HG03342 (cell line): ENCODE results near the gene MEP1A.
"Not testable (repeated sequence)": the region's sequence is repeated elsewhere in the genome, so short reads cannot be mapped to it uniquely, and the experiment has no call there.

Experiments used
- ATAC-seq: cut with Tn5 transposase; IDR thresholded peaks from one replicate; pipeline ENCODE4 v1.9.1; 2021; ENCODE audit warnings: mild to moderate bottlenecking, moderate library complexity; ENCODE audit not compliant: unreplicated experiment

Gene MEP1A, protein sequence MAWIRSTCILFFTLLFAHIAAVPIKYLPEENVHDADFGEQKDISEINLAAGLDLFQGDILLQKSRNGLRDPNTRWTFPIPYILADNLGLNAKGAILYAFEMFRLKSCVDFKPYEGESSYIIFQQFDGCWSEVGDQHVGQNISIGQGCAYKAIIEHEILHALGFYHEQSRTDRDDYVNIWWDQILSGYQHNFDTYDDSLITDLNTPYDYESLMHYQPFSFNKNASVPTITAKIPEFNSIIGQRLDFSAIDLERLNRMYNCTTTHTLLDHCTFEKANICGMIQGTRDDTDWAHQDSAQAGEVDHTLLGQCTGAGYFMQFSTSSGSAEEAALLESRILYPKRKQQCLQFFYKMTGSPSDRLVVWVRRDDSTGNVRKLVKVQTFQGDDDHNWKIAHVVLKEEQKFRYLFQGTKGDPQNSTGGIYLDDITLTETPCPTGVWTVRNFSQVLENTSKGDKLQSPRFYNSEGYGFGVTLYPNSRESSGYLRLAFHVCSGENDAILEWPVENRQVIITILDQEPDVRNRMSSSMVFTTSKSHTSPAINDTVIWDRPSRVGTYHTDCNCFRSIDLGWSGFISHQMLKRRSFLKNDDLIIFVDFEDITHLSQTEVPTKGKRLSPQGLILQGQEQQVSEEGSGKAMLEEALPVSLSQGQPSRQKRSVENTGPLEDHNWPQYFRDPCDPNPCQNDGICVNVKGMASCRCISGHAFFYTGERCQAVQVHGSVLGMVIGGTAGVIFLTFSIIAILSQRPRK

DNA sequence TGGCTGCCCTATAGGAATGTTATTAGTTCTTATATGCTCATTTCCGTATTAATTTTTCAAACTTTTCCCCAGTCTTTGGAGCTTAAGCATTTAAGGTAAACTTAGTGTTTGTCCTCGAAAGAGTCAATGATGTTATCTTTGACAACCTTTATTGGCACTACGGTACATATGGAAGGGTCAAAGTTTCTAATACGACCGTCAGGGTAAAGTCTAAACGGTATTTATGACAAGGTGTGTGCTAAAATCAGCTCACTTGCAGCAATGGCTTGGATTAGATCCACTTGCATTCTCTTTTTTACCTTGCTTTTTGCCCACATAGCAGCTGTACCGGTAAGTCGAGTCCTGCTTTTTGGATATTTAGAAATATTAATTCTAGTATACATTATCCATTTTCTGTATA lies at the start of gene MEP1A:
Gene MEP1A (plus strand): TSS at position 252 of the 400 bp plus-strand sequence. CDS start 10 bp downstream, at position 262.
- ATAC-seq: no peak

DNA sequence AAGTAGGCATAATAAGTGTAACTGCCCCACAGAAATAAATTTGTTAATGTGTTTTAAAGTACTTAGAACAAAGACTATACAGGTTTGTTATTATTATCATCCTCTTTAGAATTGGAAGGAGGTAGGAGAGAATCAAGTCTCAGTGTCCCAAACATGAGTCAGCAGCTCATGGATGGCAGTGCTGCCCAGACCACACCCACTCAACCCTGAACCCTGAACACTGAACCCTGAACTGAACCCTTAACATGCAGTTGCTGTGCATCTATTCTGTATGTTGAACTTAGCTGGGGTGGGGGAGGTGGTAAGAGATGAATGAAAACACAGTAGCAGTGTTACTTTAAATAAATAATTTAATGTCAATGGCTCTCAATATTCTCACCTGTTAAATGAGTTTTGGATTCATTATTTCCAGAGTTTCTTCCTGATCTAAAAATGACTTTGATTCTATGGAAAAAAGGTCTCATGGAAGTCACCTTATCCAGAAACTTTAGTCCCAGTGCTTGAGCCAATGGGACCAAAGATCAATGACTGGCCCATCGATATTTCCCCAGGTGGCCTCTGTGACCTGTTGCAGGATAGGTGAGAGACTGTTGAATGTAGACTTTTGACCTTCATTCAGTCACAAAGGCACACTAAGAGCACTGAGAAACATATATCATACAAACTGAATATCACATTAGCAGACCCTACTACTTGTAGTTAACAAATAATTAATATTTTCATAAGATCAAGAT lies 49.6 kb upstream of the MEP1A start:
- no peak for ATAC-seq

DNA sequence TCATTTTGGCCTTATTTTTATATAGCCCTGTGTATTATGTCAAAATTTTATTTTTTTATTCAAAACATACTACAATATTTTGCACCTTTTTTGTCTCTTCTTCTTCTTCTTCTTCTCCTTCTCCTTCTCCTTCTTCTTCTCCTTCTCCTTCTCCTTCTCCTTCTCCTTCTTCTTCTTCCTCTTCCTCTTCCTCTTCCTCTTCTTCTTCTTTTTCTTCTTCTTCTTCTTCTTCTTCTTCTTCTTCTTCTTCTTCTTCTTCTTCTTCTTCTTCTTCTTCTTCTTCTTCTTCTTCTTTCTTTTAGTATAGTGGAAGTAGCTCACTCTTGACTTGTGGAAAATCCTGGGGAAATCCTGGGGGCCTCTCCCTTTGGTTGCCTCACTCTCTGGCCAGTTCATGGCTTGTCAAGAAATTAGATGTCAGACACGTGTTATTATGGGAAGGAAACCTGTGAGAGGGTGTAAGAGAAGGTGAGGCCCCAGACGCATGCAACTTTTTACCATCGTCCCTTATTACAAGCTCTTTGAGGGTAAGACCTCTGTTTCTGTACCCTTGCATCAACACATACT lies 48.9 kb upstream of the MEP1A start:
- not testable (repeated sequence) for ATAC-seq

DNA sequence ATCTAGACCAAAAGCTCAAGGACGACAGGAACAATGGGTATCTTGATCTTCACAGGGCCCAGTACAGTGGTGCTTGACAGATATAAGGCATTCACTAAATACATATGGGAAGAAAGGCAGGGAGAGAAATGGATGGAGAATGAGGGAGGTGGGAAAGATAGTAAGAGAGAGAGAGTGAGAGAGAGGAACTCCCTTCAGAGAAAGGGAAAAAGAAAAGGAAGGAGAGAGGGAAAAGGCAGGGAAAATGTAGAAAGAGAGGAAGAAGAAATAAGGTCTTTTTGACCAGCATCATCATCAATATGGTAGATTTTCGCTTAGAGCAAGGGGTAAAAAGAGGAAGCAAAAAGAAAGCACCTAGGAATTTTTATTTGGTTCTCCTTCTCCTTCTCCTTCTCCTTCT lies 47.2 kb upstream of the MEP1A start:
- ATAC-seq: no peak

DNA sequence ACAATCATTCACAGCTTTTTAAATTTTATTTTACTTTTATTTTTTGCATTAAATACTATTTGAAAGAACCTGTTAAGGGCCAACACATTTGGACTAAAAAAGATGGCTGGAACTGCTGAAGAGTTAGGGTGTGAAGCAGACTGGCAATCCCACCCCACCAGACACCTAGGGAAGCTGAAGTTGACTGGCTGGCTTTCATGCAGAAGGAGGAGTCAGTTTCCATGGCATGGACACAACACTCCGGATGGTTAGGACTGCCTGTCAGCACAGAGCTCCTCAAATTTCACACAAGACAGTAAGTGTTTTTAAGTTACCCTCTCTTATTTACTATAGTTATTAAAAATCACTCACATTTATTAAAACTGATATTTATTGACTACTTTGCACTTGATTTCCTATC lies 46.5 kb upstream of the MEP1A start, which contains the start of gene ANKRD66:
Gene ANKRD66 (plus strand): TSS at position 238 of the 400 bp plus-strand sequence. CDS start 5,016 bp downstream, outside the sequence.
- ATAC-seq: no peak

DNA sequence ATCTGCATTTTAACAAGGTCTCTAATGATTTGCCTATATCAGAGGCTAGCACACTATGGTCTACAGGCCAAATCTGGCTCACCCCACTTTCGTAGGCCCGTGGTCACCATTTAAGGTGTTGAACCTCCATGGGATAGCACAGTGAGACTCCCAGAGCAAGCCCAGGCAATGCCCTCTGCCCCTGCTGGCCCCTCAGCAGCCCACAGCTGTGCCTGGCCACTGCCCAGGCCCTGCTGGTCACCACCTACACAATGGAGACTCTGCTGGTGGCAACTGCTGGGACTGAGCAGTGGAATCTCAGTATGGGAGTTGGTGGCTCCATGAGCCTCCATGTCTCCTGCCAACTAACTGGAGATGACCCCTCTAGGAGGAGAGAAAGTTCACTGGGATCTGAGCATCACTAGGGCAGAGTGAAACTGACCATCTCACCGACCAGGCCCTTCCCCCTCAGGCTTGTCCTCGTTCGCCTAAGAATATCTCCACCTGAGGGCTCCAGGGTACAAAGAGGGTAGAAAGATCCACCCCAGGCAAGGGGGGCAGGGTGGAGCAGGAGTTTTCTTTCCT lies 44.2 kb upstream of the MEP1A start:
- no peak for ATAC-seq

DNA sequence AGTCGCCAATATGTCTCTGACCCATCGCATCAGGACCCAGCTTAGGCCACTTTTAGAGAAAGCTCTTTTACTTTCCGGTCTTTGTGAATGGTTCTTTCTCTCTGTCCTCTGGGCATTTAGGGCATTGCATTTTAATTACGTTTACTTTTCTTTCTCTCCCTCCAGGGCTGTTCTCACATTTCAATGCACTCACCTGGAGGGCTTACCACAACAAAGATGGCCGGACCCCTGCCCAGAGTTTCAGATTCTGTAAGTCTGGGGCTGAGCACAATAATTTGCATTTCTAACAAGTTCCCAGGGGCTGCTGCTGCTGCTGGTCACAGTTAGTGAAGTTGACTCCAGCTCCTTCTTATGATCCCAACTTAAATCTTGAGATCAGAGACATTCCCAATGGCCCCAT lies 43.5 kb upstream of the MEP1A start:
- no peak for ATAC-seq

DNA sequence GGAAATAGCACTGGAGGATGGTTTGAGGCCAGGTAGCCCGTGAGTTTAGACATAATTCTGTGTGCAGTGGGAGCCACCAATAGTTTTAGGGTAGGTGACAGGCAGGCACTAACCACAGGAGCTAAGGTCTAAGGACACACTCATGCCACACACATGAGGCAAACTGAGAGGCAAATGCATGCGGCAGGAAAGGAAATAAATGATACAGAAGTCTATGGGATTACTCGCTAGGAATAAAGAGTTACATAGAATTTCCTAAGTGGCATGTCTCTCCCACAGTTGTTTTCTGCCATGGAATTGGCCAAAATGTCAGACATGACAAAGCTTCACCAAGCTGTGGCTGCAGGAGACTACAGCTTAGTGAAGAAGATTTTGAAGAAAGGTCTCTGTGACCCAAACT lies 41.5 kb upstream of the MEP1A start:
- no peak for ATAC-seq

DNA sequence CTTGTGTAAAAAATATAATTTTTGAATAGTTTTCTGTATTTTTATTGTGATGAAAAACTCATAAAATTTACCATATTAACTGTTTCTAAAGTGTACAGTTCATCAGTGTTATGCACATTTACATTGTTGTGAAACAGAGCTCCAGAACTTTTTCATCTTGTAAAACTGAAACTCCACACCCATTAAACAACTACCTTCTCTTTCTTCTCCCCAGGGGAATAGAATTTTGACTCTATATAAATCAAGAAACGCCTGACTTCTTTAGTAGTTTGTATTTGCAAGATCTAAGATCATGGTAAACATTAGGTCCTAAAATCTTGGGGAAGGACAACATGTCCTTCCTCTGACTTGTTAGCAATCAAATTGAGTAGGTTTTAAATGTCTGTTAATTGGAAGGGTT lies 37.3 kb upstream of the MEP1A start:
- ATAC-seq: no peak

DNA sequence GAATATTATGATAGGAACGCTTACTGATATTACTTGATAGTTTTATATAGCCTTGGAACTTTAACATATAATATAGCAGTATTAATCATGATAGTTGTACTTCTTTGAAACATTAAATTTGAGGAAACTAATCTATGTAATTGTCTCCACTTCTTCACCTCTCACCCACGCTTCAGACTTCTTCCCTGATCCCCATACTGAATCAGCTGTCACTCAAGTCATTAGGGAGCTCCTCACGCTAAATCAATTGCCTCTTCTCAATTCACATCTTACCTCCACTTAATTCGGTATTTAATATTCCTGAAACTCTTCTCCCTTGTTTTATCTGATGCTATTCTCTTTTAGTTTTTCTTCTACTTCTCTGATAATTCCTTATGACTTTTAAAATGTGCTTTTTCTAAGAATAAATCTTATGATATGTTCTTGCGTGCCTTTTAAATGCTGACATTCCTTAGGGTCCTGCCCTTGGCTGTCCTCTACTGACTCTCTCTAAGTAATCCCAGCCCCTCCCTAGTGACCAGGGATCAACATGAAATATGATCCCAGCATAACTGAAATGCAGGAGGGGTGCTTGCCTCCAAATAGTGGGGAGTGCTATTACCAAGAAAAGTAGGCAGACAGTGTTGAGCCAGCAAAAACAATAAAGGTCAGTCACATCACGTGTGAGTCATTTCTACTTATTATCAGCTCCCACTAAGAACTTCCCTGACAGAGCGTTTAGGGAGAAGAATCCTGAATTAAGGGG lies 36.5 kb upstream of the MEP1A start:
- no peak for ATAC-seq

DNA sequence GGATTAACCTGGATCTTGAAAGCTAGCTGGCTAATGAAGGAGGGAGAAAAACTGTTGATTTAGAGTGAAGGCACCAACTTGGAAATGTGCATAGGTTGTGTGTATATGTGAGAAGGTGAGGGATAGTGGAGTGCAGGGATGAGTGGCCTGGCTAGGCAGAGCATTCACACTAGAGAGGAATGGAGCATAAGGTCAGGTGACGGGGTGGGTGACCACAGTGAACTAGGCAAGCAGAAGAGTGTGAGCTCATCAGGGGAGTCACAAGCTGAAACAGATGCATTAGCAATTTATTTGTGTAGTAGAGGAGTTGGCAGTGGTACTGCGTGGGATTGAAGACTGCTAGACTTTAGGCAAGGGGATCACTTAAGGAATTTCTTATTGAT lies 36.0 kb upstream of the MEP1A start:
- ATAC-seq: no peak

DNA sequence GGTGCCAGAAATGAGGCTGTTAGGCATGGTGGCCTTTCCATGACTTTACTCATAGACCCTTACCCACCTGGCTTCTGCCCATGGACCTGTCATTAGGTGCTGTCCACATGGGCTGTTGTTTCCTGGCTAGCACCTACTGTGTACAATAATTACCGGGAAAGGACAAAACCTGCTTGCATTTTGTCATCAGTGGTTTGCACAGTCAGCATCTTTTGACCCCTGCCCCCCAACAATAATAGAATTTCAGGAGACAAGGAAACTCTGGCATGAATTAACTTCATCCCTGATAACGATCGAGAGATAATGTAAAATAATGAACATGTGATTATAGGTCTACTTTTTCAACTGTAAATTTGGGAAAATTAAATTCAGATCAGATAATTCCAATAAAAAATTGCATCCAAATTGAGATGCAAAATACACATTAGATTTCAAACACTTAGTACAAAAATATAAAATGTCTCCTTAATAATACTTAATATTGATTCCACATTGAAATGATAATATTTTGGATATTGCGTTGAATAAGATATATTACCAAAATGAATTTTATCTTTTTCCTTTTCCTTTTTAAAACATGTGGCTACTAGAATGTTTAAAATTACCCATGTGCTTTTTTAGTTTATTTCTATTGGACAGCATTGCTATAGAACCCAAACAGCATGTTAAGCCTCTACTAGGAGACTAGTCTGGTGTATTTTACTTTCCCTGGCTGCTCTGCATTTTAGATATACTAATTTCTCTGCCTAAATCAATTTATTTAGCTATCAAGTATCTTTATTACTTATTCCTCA lies 34.0 kb upstream of the MEP1A start:
- ATAC-seq: no peak

DNA sequence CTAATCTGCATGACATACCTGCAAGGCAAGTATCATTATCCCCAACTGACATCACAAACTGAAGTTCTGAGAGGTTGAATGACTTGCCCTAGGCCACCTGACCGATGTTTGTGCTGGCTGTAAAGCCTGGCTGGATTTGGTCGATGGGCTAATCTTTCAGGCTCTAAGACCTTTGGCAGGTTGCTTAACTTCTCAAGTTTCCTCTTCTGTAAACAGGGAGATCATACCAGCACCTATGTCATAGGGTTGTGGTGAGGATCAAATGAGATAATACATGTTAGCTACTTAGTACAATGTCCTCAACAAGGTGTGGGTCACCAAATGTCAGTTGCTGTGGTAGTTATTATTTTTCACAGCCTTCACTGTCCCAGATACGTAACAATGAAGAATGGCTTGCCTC lies 32.3 kb upstream of the MEP1A start:
- no peak for ATAC-seq

DNA sequence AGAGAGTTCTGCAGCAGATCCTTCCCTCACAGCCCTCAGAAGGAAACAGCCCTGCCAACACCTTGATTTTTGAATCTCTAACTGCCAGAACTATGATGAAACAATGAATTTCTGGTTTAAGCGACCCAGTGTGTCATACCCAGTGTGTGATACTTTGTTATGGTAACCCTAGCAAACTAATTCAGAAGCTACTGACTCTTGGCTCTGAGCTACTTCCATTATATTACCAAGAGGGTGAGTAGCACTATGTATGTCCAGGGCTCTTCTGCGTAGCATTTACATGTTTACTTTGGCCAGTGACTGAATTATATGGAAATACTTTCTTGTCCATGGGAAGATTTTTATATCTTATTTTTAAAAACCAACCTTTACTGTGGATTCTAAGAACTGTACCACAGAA lies 29.7 kb upstream of the MEP1A start:
- ATAC-seq: no peak

DNA sequence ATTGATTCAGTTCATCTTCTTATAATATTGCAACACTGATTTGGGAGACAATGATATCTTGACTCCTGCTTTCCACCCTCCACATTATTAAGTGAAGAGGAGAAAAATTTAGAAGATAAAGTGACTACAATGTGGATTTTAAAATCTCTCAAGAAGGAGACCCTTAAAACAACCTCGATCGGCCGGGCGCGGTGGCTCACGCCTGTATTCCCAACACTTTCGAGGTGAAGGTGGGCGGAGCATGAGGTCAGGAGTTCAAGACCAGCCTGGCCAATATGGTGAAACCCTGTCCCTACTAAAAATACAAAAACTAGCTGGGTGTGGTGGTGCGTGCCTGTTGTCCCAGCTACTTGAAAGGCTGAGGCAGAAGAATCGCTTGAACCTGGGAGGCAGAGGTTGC lies 28.9 kb upstream of the MEP1A start:
- ATAC-seq: not testable (repeated sequence)

DNA sequence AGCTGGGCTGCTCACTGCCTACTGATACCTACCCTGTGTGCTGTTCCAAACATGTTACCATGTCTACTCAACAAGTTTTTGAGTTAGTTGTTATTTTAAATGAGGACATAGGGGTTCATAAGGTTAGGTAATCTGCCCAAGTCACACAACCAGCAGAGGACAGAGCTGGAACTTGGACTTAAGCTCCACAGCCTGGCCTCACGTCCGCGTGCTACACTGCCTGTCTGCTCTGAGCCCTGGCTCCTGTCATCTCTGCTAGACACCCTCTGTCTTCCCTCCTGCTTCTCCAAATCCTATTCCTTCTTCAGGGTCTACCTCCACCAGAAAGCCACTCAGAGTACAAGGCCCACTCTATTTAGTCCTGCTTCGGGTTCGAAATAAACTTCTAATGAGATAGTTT lies 28.2 kb upstream of the MEP1A start:
- ATAC-seq: no peak

DNA sequence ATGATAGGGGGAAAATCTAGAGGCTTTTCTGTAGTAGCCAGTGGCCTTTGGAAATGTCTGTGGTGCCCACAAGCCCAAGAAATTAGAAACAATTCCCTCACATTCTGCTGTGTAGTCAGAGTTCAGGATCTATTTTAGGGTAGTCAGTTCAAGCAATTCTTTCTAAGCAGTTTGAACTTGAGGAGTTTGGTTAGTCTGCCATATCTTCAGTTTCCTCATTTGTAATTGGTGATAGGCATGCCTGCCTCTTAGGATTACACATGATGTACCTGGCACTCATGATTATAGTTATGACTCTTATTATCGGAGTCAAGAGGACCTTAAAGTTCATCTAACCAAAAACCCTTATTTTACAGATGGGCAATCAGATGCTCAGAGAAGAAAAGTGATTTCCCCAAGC lies 21.2 kb upstream of the MEP1A start:
- no peak for ATAC-seq

DNA sequence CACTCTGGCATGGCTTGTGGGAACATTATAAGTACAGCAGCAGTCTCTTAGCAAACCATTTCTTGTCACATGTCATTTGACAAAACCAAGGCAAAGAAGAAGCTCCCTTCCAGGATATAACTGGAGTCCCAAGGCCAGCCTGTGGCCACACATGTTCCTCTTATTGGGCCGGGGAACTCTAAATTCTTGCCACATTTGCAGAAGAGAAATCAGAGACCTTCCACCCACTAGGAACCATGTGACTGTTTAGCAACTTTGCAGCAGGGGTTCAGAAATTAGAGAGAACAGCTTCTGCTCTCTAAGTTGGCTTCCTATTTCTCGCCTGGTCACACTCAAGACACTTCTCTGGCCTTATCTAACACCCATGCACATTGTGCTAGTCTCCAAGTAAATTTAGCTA lies 20.4 kb upstream of the MEP1A start:
- no peak for ATAC-seq

DNA sequence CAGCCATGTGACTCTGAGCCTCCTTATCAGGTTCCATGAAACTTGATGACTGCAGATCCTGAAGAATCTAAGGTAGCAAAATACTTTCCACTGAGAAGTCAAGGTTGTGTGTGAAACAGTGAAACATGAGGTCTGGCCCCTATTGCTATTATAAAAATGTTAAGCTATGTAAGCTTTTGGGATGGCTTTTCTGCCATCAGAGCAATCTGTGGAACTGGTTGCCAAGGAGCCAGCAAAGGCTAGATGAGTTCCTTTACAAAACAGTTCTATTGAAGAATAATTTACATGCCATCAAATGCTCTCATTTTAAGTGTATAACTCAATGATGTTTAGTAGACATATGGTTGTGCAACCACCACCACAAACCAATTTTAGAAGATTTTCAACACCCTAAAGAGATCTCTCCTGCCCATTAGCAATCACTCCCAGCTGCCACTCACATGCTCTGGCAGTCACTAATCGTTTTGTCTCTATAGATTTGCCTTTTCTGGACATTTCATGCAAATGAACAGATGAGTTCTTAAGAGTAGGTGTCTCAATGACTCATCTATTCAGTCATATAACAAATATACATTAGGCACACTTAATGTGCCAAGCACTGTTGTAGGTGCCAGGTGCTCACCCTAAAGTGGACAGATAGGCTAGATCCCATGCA lies 19.9 kb upstream of the MEP1A start:
- no peak for ATAC-seq
